Astrocyte of the spinal cord (primary cell): ENCODE measurements around the gene PLA2G12A.

ENCODE experiments used
- DNase-seq: peaks from one replicate; pipeline ENCODE4 v3.0.0; 2011; ENCODE audit warnings: low read depth, low spot score
- H3K4me3 ChIP-seq: 2 replicates; pipeline ENCODE4 v1.5.1; 2011; ENCODE audit warnings: low read depth, mild to moderate bottlenecking, low read length, moderate library complexity
- CTCF ChIP-seq: IDR thresholded peaks from 2 replicates; pipeline ENCODE4 v1.5.1; 2012; ENCODE audit warnings: low read depth, mild to moderate bottlenecking, low read length, inconsistent platforms
- in situ Hi-C: cut with HindIII; loops from 2 replicates; pipeline ENCODE4 v1.10.0; 2017; ENCODE audit warnings: low sequenced_read_pairs

PLA2G12A gene

DNA sequence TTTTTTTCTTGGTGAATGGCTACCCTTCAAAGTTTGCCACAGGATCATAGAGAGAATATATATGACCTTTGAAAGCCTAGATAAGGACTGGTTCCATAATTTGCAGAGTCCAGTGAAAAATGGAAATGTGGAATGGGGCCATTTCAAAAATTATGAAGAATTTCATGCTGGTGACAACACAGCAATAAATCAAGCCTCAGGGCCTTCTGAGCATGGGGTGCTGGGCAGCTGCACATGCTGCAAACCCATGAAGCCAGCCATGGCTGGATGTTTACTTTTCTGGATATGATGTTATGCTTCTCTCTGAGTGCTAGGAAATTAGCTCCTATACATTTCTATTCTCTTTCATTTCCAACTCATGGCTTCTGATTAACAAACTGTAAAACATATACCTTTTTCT lies 16.0 kb upstream of the PLA2G12A start:
- TF ChIP-seq CTCF, result no peak
- in situ Hi-C loops, result no loop called here
- H3K4me3 ChIP-seq, result no peak overlapping the region
- no peak for DNase-seq

DNA sequence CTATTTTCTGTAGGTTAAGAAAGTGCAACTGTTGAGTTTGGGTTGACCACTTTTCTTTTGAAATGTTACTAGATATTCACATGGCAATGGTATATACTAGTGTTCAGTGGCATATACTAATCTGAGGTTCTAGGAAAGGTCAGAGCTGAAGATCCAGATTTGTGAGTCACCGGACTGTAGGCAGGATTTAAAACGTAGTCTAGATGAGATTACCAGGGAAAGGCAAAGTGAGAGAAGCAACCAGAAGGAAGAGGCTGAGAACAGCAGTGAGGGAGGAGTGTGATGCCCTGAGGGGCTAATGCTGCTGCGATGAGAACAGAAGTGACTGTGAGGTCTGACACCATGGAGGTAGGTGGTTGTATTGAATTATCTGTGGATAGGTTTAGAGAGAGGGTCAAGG lies 9.7 kb upstream of the PLA2G12A start:
- no peak for TF ChIP-seq CTCF
- no peak overlapping the region for H3K4me3 ChIP-seq
- in situ Hi-C loops, result no loop called here
- DNase-seq, result no peak

DNA sequence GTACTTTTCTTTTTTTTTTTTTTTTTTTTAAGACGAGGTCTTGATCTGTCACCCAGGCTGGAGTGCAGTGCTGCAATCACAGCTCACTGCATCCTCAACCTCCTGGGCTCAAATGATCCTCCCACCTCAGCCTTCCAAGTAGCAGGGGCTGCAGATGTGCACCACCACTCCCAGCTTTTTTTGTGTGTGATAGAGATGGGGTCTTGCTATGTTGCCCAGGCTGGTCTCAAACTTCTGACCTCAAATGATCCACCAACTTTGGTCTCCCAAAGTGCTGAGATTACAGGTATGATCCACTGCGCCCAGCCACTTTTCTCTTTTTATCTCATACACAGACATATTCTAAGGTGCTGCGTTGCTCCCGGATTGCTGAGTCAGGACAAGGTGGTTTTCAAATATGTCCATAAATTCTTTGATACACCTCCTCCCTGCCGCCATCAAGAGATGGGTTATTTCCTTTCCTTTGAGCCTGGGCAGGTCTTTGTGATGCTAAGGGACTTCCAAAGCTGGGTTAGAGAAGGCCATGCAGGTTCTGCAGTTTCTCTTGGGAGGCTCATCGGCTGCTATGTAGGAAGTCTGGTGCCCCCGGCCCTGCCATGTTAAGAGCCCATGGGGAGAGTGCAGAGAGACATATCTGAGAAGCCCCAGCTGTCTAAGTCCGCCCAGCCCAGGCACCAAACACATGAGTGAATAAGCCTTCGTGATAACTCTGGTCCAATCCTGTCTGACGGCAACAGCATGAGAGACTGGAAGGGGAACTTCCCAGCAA lies 8.4 kb upstream of the PLA2G12A start:
- DNase-seq, result no peak
- in situ Hi-C loops, result no loop called here
- TF ChIP-seq CTCF, result no peak
- no peak overlapping the region for H3K4me3 ChIP-seq

DNA sequence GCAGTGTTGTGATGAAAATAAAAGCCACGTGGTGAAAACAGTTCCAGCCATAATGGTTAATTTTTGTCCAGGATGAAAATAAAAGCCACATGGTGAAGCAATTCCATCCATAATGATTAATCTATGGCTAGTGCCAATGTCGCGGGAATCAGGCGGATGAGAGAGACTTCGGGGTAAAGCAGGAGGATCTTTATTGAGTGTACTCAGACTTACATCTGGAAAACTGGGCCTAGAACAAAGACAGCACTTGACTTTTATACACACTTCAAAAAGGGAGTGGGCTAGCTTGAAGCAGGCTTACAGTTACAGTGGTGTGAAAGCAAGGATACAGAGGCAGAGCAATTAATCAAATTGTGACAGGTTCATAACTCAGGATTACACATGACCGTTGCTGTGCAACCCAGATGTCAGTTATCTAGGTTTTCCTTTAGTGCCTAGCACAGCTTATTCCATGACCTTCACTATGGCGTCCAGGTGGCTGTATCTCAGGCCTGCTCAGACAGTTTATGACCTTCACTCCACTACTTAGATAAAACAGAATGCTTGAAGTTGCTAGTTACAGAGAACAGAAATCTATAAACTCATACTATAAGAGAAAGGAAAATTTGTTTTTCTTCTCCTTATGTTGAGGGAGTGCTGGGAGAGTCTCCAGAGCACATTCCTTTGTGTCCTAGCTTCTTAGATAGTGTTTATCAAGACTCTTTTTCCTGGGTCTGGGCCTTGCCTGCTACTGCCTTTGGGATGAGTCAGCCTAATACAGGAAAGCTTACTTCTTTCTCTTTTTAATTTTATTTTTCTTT lies 5.9 kb upstream of the PLA2G12A start:
- in situ Hi-C loops, result no loop called here
- no peak for TF ChIP-seq CTCF
- no peak for DNase-seq
- H3K4me3 ChIP-seq, result no peak overlapping the region

DNA sequence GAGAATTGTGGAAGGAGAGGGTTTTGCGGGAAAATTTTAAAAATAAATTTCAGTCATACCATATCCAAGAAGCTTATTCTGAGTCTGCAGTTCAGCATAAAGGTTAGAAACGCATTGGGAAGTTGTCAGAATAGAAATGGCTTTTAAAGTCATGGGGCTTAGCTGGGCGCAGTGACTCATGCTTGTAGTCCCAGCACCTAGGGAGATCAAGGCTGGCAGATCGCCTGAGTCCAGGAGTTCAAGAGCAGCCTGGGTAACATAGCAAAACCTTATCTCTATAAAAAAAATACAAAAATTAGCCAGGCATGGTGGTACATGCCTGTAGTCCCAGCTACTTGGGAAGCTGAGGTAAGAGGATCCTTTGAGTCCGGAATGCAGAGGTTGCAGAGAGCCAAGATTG lies 3.9 kb upstream of the PLA2G12A start:
- no peak for DNase-seq
- no peak for TF ChIP-seq CTCF
- no peak overlapping the region for H3K4me3 ChIP-seq
- in situ Hi-C loops, result no loop called here

DNA sequence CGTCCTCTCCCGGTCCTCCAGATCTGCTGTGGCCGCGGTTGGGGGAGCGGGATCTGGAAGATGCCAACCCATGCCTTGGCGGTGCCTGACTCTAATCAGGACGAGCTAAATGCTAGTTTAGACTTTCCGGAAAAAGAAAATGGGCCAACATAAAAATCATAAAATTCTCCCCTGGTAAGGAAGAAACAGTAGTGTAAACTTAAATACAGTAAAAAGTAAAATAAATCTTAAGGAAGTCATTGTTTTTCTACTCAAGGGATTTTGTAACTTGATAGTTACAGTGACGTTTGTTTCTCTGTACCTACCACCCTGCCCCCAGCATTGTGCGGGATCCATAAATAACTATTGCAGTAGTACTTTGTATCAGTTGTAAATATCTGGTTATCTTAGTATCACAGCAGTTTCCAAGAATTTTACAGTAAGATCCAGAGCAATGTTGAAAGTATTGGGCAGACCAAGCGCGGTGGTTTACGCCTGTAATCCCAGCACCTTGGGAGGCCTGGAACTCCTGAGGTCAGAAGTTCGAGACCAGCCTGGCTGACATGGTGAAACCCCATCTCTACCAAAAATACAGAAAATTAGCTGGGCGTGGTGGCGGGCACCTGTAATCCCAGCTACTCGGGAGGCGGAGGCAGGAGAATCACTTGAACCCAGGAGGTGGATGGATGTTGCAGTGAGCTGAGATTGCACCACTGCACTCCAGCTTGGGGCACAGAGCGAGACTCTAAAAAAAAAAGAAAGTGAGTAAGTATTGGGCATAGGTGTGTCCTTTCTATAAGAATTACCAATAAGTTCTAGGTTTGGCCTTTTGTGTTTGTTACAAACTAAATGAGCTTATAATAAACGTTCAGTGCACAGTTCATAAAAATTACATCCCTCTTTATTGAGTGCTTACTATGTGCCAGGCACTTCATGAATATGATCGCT lies 1.0 kb upstream of the PLA2G12A start:
- in situ Hi-C loops, result no loop called here
- no peak for TF ChIP-seq CTCF
- H3K4me3 ChIP-seq, result peak overlapping the region; percentile 80
- no peak for DNase-seq
